ENCODE data around the gene CRYBB2. TPM values are rescaled to one million over a fixed set of nuclear protein-coding genes. Genes with fewer than 3 reads are reported as not detected.

The CRYBB2 gene
- total and polyA plus RNA-seq, 12 donors: 0.24 to 1.9 (median 1.1) TPM; not detected in 8

- Histone ChIP-seq H3K27me3 (no peaks in the 10 kb centered on the region), H3K27ac (no peak overlapping the region), H3K9me3 (replicated peaks in 1 of 3) (no peaks in the 10 kb centered on the region), H3K36me3 (replicated peaks in 1 of 2) (no peaks in the 10 kb centered on the region), H3K4me3 (no peak overlapping the region), H3K4me1 (replicated peaks in 1 of 2) (no peaks in the 10 kb centered on the region)
- TF ChIP-seq POLR2A (IDR thresholded peaks at IDR 0.05) (no peak), CTCF (IDR thresholded peaks at IDR 0.05) (no peak)
- DNase-seq: no peak
- WGBS, 4 donors: 57 to 77% (median 69%) methylated on average over 2 of the region's 2 CpGs
- intact Hi-C loops (cut with DNase I): no loop called here
These were observed 3.2 kb upstream of the CRYBB2 start for GRCh38 chr22:25216230-25216629.

GRCh38 chr22:25219948-25220442, 556 bp downstream of the CRYBB2 start:
- WGBS, 4 donors: 41 to 61% (median 52%) methylated on average over 4 of the region's 4 CpGs
- Histone ChIP-seq H3K27me3 (no peaks in the 10 kb centered on the region), H3K27ac (no peak overlapping the region), H3K9me3 (replicated peaks in 1 of 3) (no peaks in the 10 kb centered on the region), H3K36me3 (replicated peaks in 1 of 2) (no peaks in the 10 kb centered on the region), H3K4me3 (no peak overlapping the region), H3K4me1 (replicated peaks in 1 of 2) (no peaks in the 10 kb centered on the region)
- DNase-seq: no peak
- no peak for TF ChIP-seq POLR2A (IDR thresholded peaks at IDR 0.05)
- no peak for TF ChIP-seq CTCF (IDR thresholded peaks at IDR 0.05)
- intact Hi-C loops (cut with DNase I): no loop called here

GRCh38 chr22:25221790-25222189, 2.4 kb downstream of the CRYBB2 start:
- H3K27me3 ChIP-seq: no peaks in the 10 kb centered on the region
- TF ChIP-seq CTCF (IDR thresholded peaks at IDR 0.05): no peak
- no peak for TF ChIP-seq POLR2A (IDR thresholded peaks at IDR 0.05)
- WGBS, 4 donors: 77 to 86% (median 78%) methylated on average over 8 of the region's 8 CpGs
- no peaks in the 10 kb centered on the region for H3K9me3 ChIP-seq (replicated peaks in 1 of 3)
- H3K4me1 ChIP-seq (replicated peaks in 1 of 2): no peaks in the 10 kb centered on the region
- H3K36me3 ChIP-seq (replicated peaks in 1 of 2): no peaks in the 10 kb centered on the region
- H3K4me3 ChIP-seq: no peak overlapping the region
- H3K27ac ChIP-seq: no peak overlapping the region
- no peak for DNase-seq
- intact Hi-C loops (cut with DNase I): no loop called here

GRCh38 chr22:25223269-25223850, 3.9 kb downstream of the CRYBB2 start:
- Histone ChIP-seq H3K27me3 (no peaks in the 10 kb centered on the region), H3K36me3 (replicated peaks in 1 of 2) (no peaks in the 10 kb centered on the region), H3K4me3 (no peak overlapping the region), H3K4me1 (replicated peaks in 1 of 2) (no peaks in the 10 kb centered on the region), H3K27ac (no peak overlapping the region), H3K9me3 (replicated peaks in 1 of 3) (no peaks in the 10 kb centered on the region)
- TF ChIP-seq POLR2A (IDR thresholded peaks at IDR 0.05): no peak
- no peak for TF ChIP-seq CTCF (IDR thresholded peaks at IDR 0.05)
- WGBS, 4 donors: 74 to 95% (median 84%) methylated on average over 6 to 12 of the region's 12 CpGs
- intact Hi-C loops (cut with DNase I): no loop called here
- DNase-seq: no peak
